ENCODE data around the gene TANC2. TPM values are rescaled to one million over a fixed set of nuclear protein-coding genes. Genes with fewer than 3 reads are reported as not detected.

Gene TANC2
- total and polyA plus RNA-seq, 2 donors (not counting 3 experiments of a cell fraction or from before 2014, with no cell fraction given): 7.9 to 30.8 TPM

- dilution Hi-C loops (cut with MboI; ENCODE audit: extremely low pct_ligation_motif_present, low sequenced_read_pairs) (no loop called here), intact Hi-C loops (cut with micrococcal nuclease) (no loop called here)
- Histone ChIP-seq H3K4me2 (ENCODE audit: insufficient read depth, low read length) (no peak overlapping the region), H3K27me3 (ENCODE audit: control insufficient read depth in 2 of 2, insufficient read depth in 2 of 2, low read length in 2 of 2) (peaks cover 0 to 8% of the 10 kb centered on the region in 2 experiments), H3K4me1 (ENCODE audit: control insufficient read depth, extremely low read depth, insufficient read depth, low read length) (no peaks in the 10 kb centered on the region), H2AFZ (ENCODE audit: low read depth, low read length) (no peak overlapping the region), H3K9ac (replicated peaks; ENCODE audit: extremely low read depth, insufficient read depth, low read length) (no peak overlapping the region), H3K4me3 (replicated peaks in 1 of 3; ENCODE audit: insufficient read depth in 1 of 3, low read depth in 1 of 3, low read length in 3 of 3) (no peak overlapping the region), H3K9me1 (replicated peaks; ENCODE audit: control insufficient read depth, extremely low read depth, insufficient read depth, low read length) (no peaks in the 10 kb centered on the region), H3K9me3 (replicated peaks; ENCODE audit: control insufficient read depth, insufficient read depth, low read length) (no peaks in the 10 kb centered on the region), H3K36me3 (ENCODE audit: control insufficient read depth in 2 of 2, extremely low read depth in 1 of 2, insufficient read depth in 2 of 2, low read length in 2 of 2) (no peaks in the 10 kb centered on the region), H3K79me2 (ENCODE audit: control insufficient read depth, insufficient read depth, low read length) (no peaks in the 10 kb centered on the region), H4K20me1 (replicated peaks; ENCODE audit: control insufficient read depth, extremely low read depth, insufficient read depth, low read length) (no peaks in the 10 kb centered on the region), H3K27ac (ENCODE audit: insufficient read depth, low read depth, low read length) (no peak overlapping the region)
- ChIA-PET CTCF (no interaction called here), POLR2A (no interaction called here)
- DNase-seq (ENCODE audit: low read depth, low spot score) (no peak), FAIRE-seq (no peak)
- no TSS peak for BruUV-seq (replicated peaks)
- TF ChIP-seq JUN (IDR thresholded peaks at IDR 0.05; ENCODE audit: borderline replicate concordance, insufficient read depth, insufficient read length, low read depth): no peak
- no peak for TF ChIP-seq CTCF (IDR thresholded peaks at IDR 0.05; ENCODE audit: extremely low read depth in 1 of 2, insufficient read depth in 1 of 2, low read depth in 1 of 2, low read length in 2 of 2)
- no peak for TF ChIP-seq POLR2A (IDR thresholded peaks at IDR 0.05; ENCODE audit: low read depth, low read length)
- no peak for TF ChIP-seq FOS (IDR thresholded peaks at IDR 0.05; ENCODE audit: borderline replicate concordance, insufficient read depth, low read length)
These were observed 40.7 kb upstream of the TANC2 start for GRCh38 chr17:62925267-62925836.

DNA sequence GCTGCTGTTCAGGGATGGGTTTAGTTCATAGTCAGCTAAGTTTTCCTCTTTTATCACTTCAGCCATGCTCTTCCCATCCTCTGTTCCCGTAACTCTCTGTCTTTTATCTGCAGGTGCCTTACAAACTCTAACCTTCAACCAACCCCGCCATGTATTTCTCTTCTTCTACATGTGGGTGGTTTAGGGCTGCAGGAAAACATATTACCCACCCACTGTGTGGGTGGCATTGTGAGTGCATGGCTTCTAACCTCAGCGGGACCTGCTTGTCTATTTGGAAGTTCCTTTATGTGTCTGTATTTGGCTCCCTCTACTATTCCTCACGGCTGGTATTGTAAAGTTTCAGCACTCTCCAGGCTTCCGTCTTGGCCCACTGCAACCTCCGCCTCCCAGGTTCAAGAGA is 39.0 kb upstream of the TANC2 start:
- no peaks in the 10 kb centered on the region for H4K20me1 ChIP-seq (replicated peaks; ENCODE audit: control insufficient read depth, extremely low read depth, insufficient read depth, low read length)
- no peak overlapping the region for H3K9ac ChIP-seq (replicated peaks; ENCODE audit: extremely low read depth, insufficient read depth, low read length)
- H3K4me2 ChIP-seq (ENCODE audit: insufficient read depth, low read length): no peak overlapping the region
- ChIA-PET POLR2A (no interaction called here), CTCF (interaction anchor here (1.9 kb wide), 1 partner anchor 10 kb away, joined by 4 read pairs; no protein-coding TSS in a partner anchor)
- H3K9me1 ChIP-seq (replicated peaks; ENCODE audit: control insufficient read depth, extremely low read depth, insufficient read depth, low read length): no peaks in the 10 kb centered on the region
- BruUV-seq (replicated peaks): no TSS peak
- no peak overlapping the region for H3K4me3 ChIP-seq (replicated peaks in 1 of 3; ENCODE audit: insufficient read depth in 1 of 3, low read depth in 1 of 3, low read length in 3 of 3)
- no peak for TF ChIP-seq CTCF (IDR thresholded peaks at IDR 0.05; ENCODE audit: extremely low read depth in 1 of 2, insufficient read depth in 1 of 2, low read depth in 1 of 2, low read length in 2 of 2)
- no peak for TF ChIP-seq JUN (IDR thresholded peaks at IDR 0.05; ENCODE audit: borderline replicate concordance, insufficient read depth, insufficient read length, low read depth)
- no peak for TF ChIP-seq MYC (IDR thresholded peaks at IDR 0.05; ENCODE audit: low read depth, low read length)
- TF ChIP-seq EZH2 (IDR thresholded peaks at IDR 0.05; ENCODE audit: borderline replicate concordance, low read depth, low read length, severe bottlenecking): no peak
- no peak for TF ChIP-seq POLR2A (IDR thresholded peaks at IDR 0.05; ENCODE audit: low read depth, low read length)
- intact Hi-C loops (cut with micrococcal nuclease) (no loop called here), dilution Hi-C loops (cut with MboI; ENCODE audit: extremely low pct_ligation_motif_present, low sequenced_read_pairs) (no loop called here)
- no peaks in the 10 kb centered on the region for H3K79me2 ChIP-seq (ENCODE audit: control insufficient read depth, insufficient read depth, low read length)
- DNase-seq (ENCODE audit: low read depth, low spot score) (no peak), FAIRE-seq (no peak)
- no peak overlapping the region for H2AFZ ChIP-seq (ENCODE audit: low read depth, low read length)
- no peak overlapping the region for H3K27ac ChIP-seq (ENCODE audit: insufficient read depth, low read depth, low read length)
- H3K9me3 ChIP-seq (replicated peaks; ENCODE audit: control insufficient read depth, insufficient read depth, low read length): no peaks in the 10 kb centered on the region
- H3K27me3 ChIP-seq (ENCODE audit: control insufficient read depth in 2 of 2, insufficient read depth in 2 of 2, low read length in 2 of 2): peaks cover 0 to 8% of the 10 kb centered on the region in 2 experiments
- no peaks in the 10 kb centered on the region for H3K36me3 ChIP-seq (ENCODE audit: control insufficient read depth in 2 of 2, extremely low read depth in 1 of 2, insufficient read depth in 2 of 2, low read length in 2 of 2)
- no peaks in the 10 kb centered on the region for H3K4me1 ChIP-seq (ENCODE audit: control insufficient read depth, extremely low read depth, insufficient read depth, low read length)
